OCI-LY1 (cell line): ENCODE data around the gene PAWR.

Experiments used
- H2AFZ ChIP-seq: fragments of 200-600 bp; sonication (generic), shearing (Covaris generic); 2 replicates; pipeline ENCODE4 v1.6.0; 2014; ENCODE audit warnings: antibody characterized with exemption, mild to moderate bottlenecking, low read length
- H3F3A ChIP-seq: fragments of 200-600 bp; sonication (generic), shearing (Covaris generic); 2 replicates; pipeline ENCODE4 v1.6.0; 2014; ENCODE audit warnings: mild to moderate bottlenecking, antibody characterized with exemption, low read length, moderate library complexity; ENCODE audit not compliant: insufficient read depth
- H3K27ac ChIP-seq: fragments of 200-600 bp; sonication (generic); 2 replicates; pipeline ENCODE4 v1.5.1; 2014; ENCODE audit warnings: low read length, mixed run types, mild to moderate bottlenecking, low read depth; ENCODE audit not compliant: poor library complexity, severe bottlenecking
- H3K27me3 ChIP-seq: fragments of 200-600 bp; sonication (generic); 2 replicates; pipeline ENCODE4 v1.6.0; 2014; ENCODE audit warnings: antibody characterized with exemption, mild to moderate bottlenecking, low read length, moderate library complexity; ENCODE audit not compliant: insufficient read depth
- H3K36me3 ChIP-seq: fragments of 200-600 bp; sonication (generic); 2 replicates; pipeline ENCODE4 v1.6.1; 2014; ENCODE audit warnings: mild to moderate bottlenecking, antibody characterized with exemption, low read length, moderate library complexity, mixed read lengths; ENCODE audit not compliant: insufficient read depth
- H3K4me1 ChIP-seq: fragments of 200-600 bp; sonication (generic); 2 replicates; pipeline ENCODE4 v1.5.1; 2014; ENCODE audit warnings: mild to moderate bottlenecking, low read length, moderate library complexity; ENCODE audit not compliant: insufficient read depth, severe bottlenecking
- H3K4me2 ChIP-seq: fragments of 200-600 bp; sonication (generic), shearing (Covaris generic); 2 replicates; pipeline ENCODE4 v1.6.1; 2014; ENCODE audit warnings: low read length
- H3K4me3 ChIP-seq: fragments of 200-600 bp; sonication (generic); 2 replicates; pipeline ENCODE4 v1.5.1; 2014; ENCODE audit warnings: low read length, low read depth, mild to moderate bottlenecking, mixed read lengths; ENCODE audit not compliant: poor library complexity, severe bottlenecking
- H3K79me2 ChIP-seq: fragments of 200-600 bp; shearing (Covaris generic); 2 replicates; pipeline ENCODE4 v1.6.1; 2016; ENCODE audit warnings: mixed run types, low read length, mixed read lengths; ENCODE audit not compliant: insufficient read depth
- H3K9ac ChIP-seq: fragments of 200-600 bp; sonication (generic), shearing (Covaris generic); 2 replicates; pipeline ENCODE4 v1.6.1; 2014; ENCODE audit warnings: mild to moderate bottlenecking, low read length, mixed read lengths
- H3K9me2 ChIP-seq: fragments of 200-600 bp; sonication (generic), shearing (Covaris generic); 2 replicates; pipeline ENCODE4 v1.6.1; 2014; ENCODE audit warnings: low read depth, mild to moderate bottlenecking, low read length, mixed read lengths
- H3K9me3 ChIP-seq: fragments of 200-600 bp; shearing (Covaris generic); 2 replicates; pipeline ENCODE4 v1.6.1; 2014; ENCODE audit warnings: low read length, mixed read lengths
- H4K20me1 ChIP-seq: fragments of 200-600 bp; sonication (generic), shearing (Covaris generic); 2 replicates; pipeline ENCODE4 v1.6.0; 2016; ENCODE audit warnings: mild to moderate bottlenecking, low read length; ENCODE audit not compliant: insufficient read depth
- CTCF ChIP-seq: fragments of 200-600 bp; sonication (generic), shearing (Covaris generic); IDR thresholded peaks from 2 replicates; pipeline ENCODE4 v1.5.1; 2017; ENCODE audit warnings: mild to moderate bottlenecking, antibody characterized with exemption, low read length, moderate library complexity, mixed read lengths
- EZH2 ChIP-seq: fragments of 200-600 bp; sonication (generic), shearing (Covaris generic); IDR thresholded peaks from 2 replicates; pipeline ENCODE4 v1.8.0; 2017; ENCODE audit warnings: borderline replicate concordance, mixed run types, mild to moderate bottlenecking, antibody characterized with exemption, low read length, moderate library complexity, mixed read lengths

PAWR gene

GRCh38 chr12:79561401-79562132 lies 129.2 kb downstream of the PAWR start:
- TF ChIP-seq CTCF (no peak), EZH2 (no peak)
- H3K27ac ChIP-seq = no peak overlapping the region
- H3K4me2 ChIP-seq = no peak overlapping the region
- H3K9me2 ChIP-seq = no peaks in the 10 kb centered on the region
- H3K4me3 ChIP-seq = no peak overlapping the region
- no peaks in the 10 kb centered on the region for H4K20me1 ChIP-seq
- H3K27me3 ChIP-seq = no peaks in the 10 kb centered on the region
- no peaks in the 10 kb centered on the region for H3K79me2 ChIP-seq
- no peak overlapping the region for H3K9ac ChIP-seq
- H3K4me1 ChIP-seq = peaks cover 13% of the 10 kb centered on the region
- no peaks in the 10 kb centered on the region for H3K9me3 ChIP-seq
- no peak overlapping the region for H2AFZ ChIP-seq
- peaks cover 38% of the 10 kb centered on the region for H3K36me3 ChIP-seq
- H3F3A ChIP-seq = no peaks in the 10 kb centered on the region

- Histone ChIP-seq H4K20me1 (no peaks in the 10 kb centered on the region), H3K27me3 (no peaks in the 10 kb centered on the region), H3K36me3 (peaks cover 26% of the 10 kb centered on the region), H3K4me1 (peaks cover 7% of the 10 kb centered on the region), H3K79me2 (no peaks in the 10 kb centered on the region), H3K9me2 (no peaks in the 10 kb centered on the region), H3K4me3 (no peak overlapping the region), H3K9ac (no peak overlapping the region), H3F3A (no peaks in the 10 kb centered on the region), H3K4me2 (no peak overlapping the region), H3K9me3 (no peaks in the 10 kb centered on the region), H2AFZ (no peak overlapping the region), H3K27ac (no peak overlapping the region)
- TF ChIP-seq EZH2 = no peak
- TF ChIP-seq CTCF = no peak
These were observed 130.4 kb downstream of the PAWR start for GRCh38 chr12:79560225-79560889.

GRCh38 chr12:79559591-79559990 lies 131.2 kb downstream of the PAWR start:
- Histone ChIP-seq H3K4me3 (no peak overlapping the region), H2AFZ (no peak overlapping the region), H3K4me1 (peaks cover 7% of the 10 kb centered on the region), H3K9me2 (no peaks in the 10 kb centered on the region), H3K79me2 (no peaks in the 10 kb centered on the region), H3K27ac (no peak overlapping the region), H3K9ac (no peak overlapping the region), H3K4me2 (no peak overlapping the region), H3F3A (no peaks in the 10 kb centered on the region), H3K36me3 (peaks cover 25% of the 10 kb centered on the region), H3K9me3 (no peaks in the 10 kb centered on the region), H3K27me3 (no peaks in the 10 kb centered on the region), H4K20me1 (no peaks in the 10 kb centered on the region)
- no peak for TF ChIP-seq EZH2
- TF ChIP-seq CTCF = no peak
